ENCODE results near the gene PWP2. TPM values are rescaled to one million over a fixed set of nuclear protein-coding genes. Genes with fewer than 3 reads are reported as not detected.
A peak's percentile ranks its signal among the peaks of the same experiment; 100 is the strongest.
"Not testable (repeated sequence)": the region's sequence is repeated elsewhere in the genome, so short reads cannot be mapped to it uniquely, and the experiment has no call there.

Gene PWP2
- total RNA-seq (2014; rRNA removed) (8.2 and 17.0 TPM in 2 replicates), Bru-seq, nascent RNA (percentile 4 among the genes with signal in this experiment), BruChase-seq, experiment 1, labeled RNA remaining after a 6-hour chase (percentile 17 among the genes with signal in this experiment), BruChase-seq, experiment 2, labeled RNA remaining after a 2-hour chase (percentile 11 among the genes with signal in this experiment)
- long read RNA-seq, partial matches to known transcripts, result 0 of 1 reads
- long read RNA-seq, other reads (novel, unspliced or antisense), result 0 of 1 reads

DNA sequence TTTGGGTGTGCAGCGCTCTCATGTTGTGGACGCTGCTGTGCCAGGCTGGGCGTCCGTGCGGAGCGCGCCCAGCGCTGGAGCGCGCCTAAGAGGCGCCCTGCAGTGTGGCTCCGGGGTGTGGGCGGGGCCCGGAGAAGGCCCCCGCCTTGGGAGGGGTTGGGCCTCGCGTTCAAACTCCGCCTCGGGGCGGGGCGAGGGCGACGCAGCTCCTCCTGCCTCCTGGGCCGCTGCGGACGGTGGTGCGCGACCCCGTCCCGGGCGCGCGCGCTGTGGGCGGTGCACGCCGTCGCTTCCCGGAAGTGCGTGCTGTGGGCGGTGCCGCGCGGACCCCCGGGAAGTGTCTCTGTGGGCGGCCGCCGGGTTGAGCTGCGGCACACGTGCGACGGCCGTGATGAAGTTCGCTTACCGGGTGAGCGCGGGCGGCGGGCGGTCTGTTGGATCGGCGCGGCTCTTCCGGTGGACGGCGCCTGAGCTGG, at the start of gene PWP2:
PWP2 (plus strand) TSS at position 374 of the 476 bp plus-strand sequence; CDS start at position 392, 18 bp downstream.
- H2AFZ ChIP-seq (ENCODE audit: low read length); CTCF ChIA-PET; DNase-seq; POLR2A ChIA-PET (ENCODE audit: unreplicated experiment); H3K9ac ChIP-seq (ENCODE audit: low read length); intact Hi-C loops (cut with micrococcal nuclease); H3F3A ChIP-seq (ENCODE audit: low read length, unreplicated experiment); H3K4me2 ChIP-seq (ENCODE audit: low read length); H3K4me1 ChIP-seq (ENCODE audit: insufficient read depth, low read length); H3K36me3 ChIP-seq (ENCODE audit: low read depth, low read length); H3K27me3 ChIP-seq (ENCODE audit: low read length); H3K4me3 ChIP-seq (ENCODE audit: low read length); H3K27ac ChIP-seq (ENCODE audit: low read length); BruUV-seq (replicated peaks); H3K9me3 ChIP-seq (ENCODE audit: low read length); H3K79me2 ChIP-seq (ENCODE audit: low read length); H3K9me2 ChIP-seq (replicated peaks; ENCODE audit: low read length); H4K20me1 ChIP-seq (ENCODE audit: low read length): not testable (repeated sequence)
- peak; percentile 87 for ATAC-seq

- H3K79me2 ChIP-seq (ENCODE audit: low read length), result peaks cover 8% of the 10 kb centered on the region; the same call in 1 of the 2 replicates
- DNase-seq (no peak), ATAC-seq (no peak)
- H3K4me3 ChIP-seq (ENCODE audit: low read length), result no peak overlapping the region
- ChIA-PET POLR2A (ENCODE audit: unreplicated experiment) (no interaction called here), CTCF (no interaction called here)
- no peaks in the 10 kb centered on the region for H3K9me2 ChIP-seq (replicated peaks; ENCODE audit: low read length)
- no peaks in the 10 kb centered on the region for H3K9me3 ChIP-seq (ENCODE audit: low read length)
- intact Hi-C loops (cut with micrococcal nuclease), result no loop called here
- BruUV-seq (replicated peaks), result no TSS peak
- no peaks in the 10 kb centered on the region for H3K27me3 ChIP-seq (ENCODE audit: low read length)
- H3K4me2 ChIP-seq (ENCODE audit: low read length), result no peak overlapping the region
- TF ChIP-seq CTCF (conservative IDR thresholded peaks at IDR 0.05; ENCODE audit: low read depth, low read length), result no peak
- no peak for TF ChIP-seq EZH2phosphoT487 (IDR thresholded peaks at IDR 0.05; ENCODE audit: borderline replicate concordance, low read length)
- TF ChIP-seq EZH2 (IDR thresholded peaks at IDR 0.05; ENCODE audit: low read length, unreplicated experiment), result no peak
- no peaks in the 10 kb centered on the region for H4K20me1 ChIP-seq (ENCODE audit: low read length)
- no peak overlapping the region for H3K9ac ChIP-seq (ENCODE audit: low read length)
- H2AFZ ChIP-seq (ENCODE audit: low read length), result no peak overlapping the region
- H3F3A ChIP-seq (ENCODE audit: low read length, unreplicated experiment), result no peaks in the 10 kb centered on the region
- H3K27ac ChIP-seq (ENCODE audit: low read length), result no peak overlapping the region
- peaks cover 29% of the 10 kb centered on the region; the same call in 1 of the 2 replicates for H3K36me3 ChIP-seq (ENCODE audit: low read depth, low read length)
- H3K4me1 ChIP-seq (ENCODE audit: insufficient read depth, low read length), result no peaks in the 10 kb centered on the region
These were observed 49.1 kb upstream of the PWP2 start for GRCh38 chr21:44057960-44058651.

DNA sequence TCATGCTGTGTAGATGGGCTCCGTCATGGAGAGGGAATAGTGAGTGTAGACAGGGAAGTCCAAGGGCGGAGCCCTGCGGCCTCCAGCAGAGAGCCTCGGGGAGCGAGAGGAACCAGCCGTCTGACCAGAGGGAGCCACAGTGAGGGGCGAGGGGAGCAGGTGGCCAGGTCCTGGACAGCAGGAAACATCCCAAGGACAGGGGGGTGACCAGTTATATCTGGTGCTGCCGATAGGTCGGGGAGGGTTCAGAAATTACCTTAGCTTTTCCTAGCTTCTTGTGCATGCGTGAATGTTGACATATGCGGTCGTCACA, 48.6 kb upstream of the PWP2 start:
- no peak overlapping the region for H2AFZ ChIP-seq (ENCODE audit: low read length)
- ATAC-seq (no peak), DNase-seq (no peak)
- H3K9ac ChIP-seq (ENCODE audit: low read length), result no peak overlapping the region
- BruUV-seq (replicated peaks), result no TSS peak
- no peaks in the 10 kb centered on the region for H3F3A ChIP-seq (ENCODE audit: low read length, unreplicated experiment)
- no peaks in the 10 kb centered on the region for H3K9me2 ChIP-seq (replicated peaks; ENCODE audit: low read length)
- no peak overlapping the region for H3K4me2 ChIP-seq (ENCODE audit: low read length)
- H3K4me3 ChIP-seq (ENCODE audit: low read length), result no peak overlapping the region
- peaks cover 3% of the 10 kb centered on the region; the same call in 1 of the 2 replicates for H3K79me2 ChIP-seq (ENCODE audit: low read length)
- no peaks in the 10 kb centered on the region for H4K20me1 ChIP-seq (ENCODE audit: low read length)
- peaks cover 31% of the 10 kb centered on the region; the same call in 1 of the 2 replicates for H3K36me3 ChIP-seq (ENCODE audit: low read depth, low read length)
- intact Hi-C loops (cut with micrococcal nuclease), result no loop called here
- H3K9me3 ChIP-seq (ENCODE audit: low read length), result no peaks in the 10 kb centered on the region
- H3K4me1 ChIP-seq (ENCODE audit: insufficient read depth, low read length), result no peaks in the 10 kb centered on the region
- ChIA-PET POLR2A (ENCODE audit: unreplicated experiment) (no interaction called here), CTCF (no interaction called here)
- TF ChIP-seq CTCF (conservative IDR thresholded peaks at IDR 0.05; ENCODE audit: low read depth, low read length) (no peak), EZH2phosphoT487 (IDR thresholded peaks at IDR 0.05; ENCODE audit: borderline replicate concordance, low read length) (no peak)
- H3K27ac ChIP-seq (ENCODE audit: low read length), result no peak overlapping the region
- no peaks in the 10 kb centered on the region for H3K27me3 ChIP-seq (ENCODE audit: low read length)
